ENCODE data around the gene EPHB2. TPM values are rescaled to one million over a fixed set of nuclear protein-coding genes. Genes with fewer than 3 reads are reported as not detected.

Gene EPHB2
- total RNA-seq, 2 experiments from 2014 or later, result 0.13 TPM; not detected in 1

DNA sequence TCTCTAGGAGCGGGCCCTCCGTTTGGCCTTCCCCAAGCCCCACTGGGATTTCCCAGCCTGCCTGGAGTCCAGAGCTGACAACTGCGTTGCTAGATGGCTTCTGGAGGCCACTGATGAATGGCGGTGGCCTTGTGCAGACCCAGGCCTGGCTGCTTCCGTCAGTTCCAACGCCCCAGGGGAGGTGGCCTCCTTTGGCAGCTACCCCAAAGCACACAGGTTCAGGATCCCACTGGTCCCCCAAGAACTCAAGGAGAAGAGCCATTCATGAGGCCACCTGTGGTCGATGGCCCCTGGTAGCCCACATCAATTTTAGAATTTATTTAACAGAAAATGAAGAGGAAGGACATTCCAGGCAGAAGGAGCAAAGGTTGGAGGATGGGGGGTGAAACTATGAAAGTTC, 176.9 kb downstream of the EPHB2 start:
- Mint-ChIP-seq H3K27ac (no peak overlapping the region), H3K27me3 (peaks cover 5% of the 10 kb centered on the region), H3K4me3 (no peak overlapping the region), H3K4me1 (ENCODE audit: low read depth) (peaks cover 9% of the 10 kb centered on the region), H3K36me3 (ENCODE audit: low read depth) (no peaks in the 10 kb centered on the region), H3K9me3 (no peaks in the 10 kb centered on the region)
- intact Hi-C loops (cut with micrococcal nuclease), result no loop called here
- ChIA-PET CTCF (interaction anchor here (1.5 to 2.2 kb wide), 2 partner anchors 10 to 182 kb away, joined by 4 to 17 read pairs; no protein-coding TSS in a partner anchor), POLR2A (no interaction called here)
- TF ChIP-seq, protein P1, sequence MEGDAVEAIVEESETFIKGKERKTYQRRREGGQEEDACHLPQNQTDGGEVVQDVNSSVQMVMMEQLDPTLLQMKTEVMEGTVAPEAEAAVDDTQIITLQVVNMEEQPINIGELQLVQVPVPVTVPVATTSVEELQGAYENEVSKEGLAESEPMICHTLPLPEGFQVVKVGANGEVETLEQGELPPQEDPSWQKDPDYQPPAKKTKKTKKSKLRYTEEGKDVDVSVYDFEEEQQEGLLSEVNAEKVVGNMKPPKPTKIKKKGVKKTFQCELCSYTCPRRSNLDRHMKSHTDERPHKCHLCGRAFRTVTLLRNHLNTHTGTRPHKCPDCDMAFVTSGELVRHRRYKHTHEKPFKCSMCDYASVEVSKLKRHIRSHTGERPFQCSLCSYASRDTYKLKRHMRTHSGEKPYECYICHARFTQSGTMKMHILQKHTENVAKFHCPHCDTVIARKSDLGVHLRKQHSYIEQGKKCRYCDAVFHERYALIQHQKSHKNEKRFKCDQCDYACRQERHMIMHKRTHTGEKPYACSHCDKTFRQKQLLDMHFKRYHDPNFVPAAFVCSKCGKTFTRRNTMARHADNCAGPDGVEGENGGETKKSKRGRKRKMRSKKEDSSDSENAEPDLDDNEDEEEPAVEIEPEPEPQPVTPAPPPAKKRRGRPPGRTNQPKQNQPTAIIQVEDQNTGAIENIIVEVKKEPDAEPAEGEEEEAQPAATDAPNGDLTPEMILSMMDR (IDR thresholded peaks at IDR 0.05), result no peak
- no peak for DNase-seq
- ATAC-seq, result no peak

DNA sequence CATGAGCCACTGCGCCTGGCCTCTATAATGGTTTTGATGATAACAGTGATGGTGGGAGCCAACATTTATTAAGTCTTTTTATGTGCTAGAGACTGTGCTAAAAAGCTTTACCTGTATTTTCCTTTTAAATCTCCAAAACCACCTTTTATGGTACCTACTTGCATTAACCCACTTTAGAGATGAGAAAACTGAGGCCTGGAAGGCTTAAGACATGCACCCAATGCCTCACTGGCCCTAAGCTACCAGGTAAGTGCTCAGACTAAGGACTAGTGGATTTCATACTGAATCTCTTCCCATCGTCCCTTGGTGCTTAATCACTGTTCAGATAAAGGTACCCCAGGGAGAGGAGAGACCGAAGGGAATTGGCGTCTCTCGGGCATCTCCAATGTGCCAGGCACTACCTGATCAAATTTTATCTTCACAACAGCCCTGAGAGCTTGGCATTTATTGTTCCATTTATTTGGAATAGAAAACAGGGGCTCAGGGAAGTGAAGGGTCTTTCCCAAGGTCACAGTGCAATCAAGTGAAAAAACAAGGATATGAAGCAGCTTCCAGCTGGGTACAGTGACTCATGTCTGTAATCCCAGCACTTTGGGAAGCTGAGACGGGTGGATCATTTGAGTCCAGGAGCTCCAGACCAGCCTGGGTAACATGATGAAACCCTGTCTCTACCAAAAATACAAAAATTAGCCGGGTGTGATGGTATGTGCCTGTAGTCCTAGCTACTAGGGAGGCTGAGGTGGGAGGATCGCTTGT, 177.9 kb downstream of the EPHB2 start:
- intact Hi-C loops (cut with micrococcal nuclease), result no loop called here
- no peak for DNase-seq
- CTCF ChIA-PET, result interaction anchor here (0.8 to 2.2 kb wide), 11 partner anchors 11 to 343 kb away, joined by 3 to 17 read pairs (median 3); no protein-coding TSS in a partner anchor
- TF ChIP-seq, protein P1 (IDR thresholded peaks at IDR 0.05), result no peak
- H3K36me3 Mint-ChIP-seq (ENCODE audit: low read depth), result no peaks in the 10 kb centered on the region
- no peak overlapping the region for H3K4me3 Mint-ChIP-seq
- no peak for ATAC-seq
- H3K9me3 Mint-ChIP-seq, result no peaks in the 10 kb centered on the region
- H3K4me1 Mint-ChIP-seq (ENCODE audit: low read depth), result peaks cover 9% of the 10 kb centered on the region
- H3K27me3 Mint-ChIP-seq, result peaks cover 5% of the 10 kb centered on the region
- H3K27ac Mint-ChIP-seq, result no peak overlapping the region
- POLR2A ChIA-PET, result no interaction called here

DNA sequence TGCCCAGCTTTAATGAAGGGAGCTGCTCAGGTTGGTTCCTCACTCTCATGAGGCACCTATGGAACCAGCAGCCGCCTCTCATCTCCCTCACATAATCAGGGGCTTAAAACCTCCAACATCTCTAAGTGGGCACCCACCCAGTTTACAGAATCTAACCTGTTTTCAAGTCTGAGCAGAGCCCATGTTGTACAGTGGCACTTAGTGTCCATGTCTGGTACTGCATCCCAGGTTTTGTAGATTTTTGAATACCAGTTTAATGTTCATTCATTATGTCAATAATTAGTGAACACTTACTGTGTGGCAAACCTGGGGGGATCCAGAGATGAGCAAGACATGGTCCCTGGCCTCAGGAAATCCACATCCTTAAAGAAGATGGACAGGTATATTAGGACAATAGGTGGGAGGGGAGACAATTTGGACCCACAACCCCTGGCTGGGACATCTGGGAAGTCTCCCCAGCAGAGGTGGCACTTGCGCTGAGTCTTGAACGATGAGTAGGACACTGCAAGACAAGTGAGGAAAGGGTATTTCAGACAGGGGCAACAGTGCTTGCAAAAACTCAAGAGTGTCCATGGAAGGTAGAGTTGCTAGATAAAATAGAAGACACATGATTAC, 178.7 kb downstream of the EPHB2 start:
- Mint-ChIP-seq H3K27ac (no peak overlapping the region), H3K27me3 (peaks cover 5% of the 10 kb centered on the region), H3K36me3 (ENCODE audit: low read depth) (no peaks in the 10 kb centered on the region), H3K4me3 (no peak overlapping the region), H3K4me1 (ENCODE audit: low read depth) (peaks cover 9% of the 10 kb centered on the region), H3K9me3 (no peaks in the 10 kb centered on the region)
- ATAC-seq, result peak; percentile 69
- TF ChIP-seq, protein P1 (IDR thresholded peaks at IDR 0.05), result peak; percentile 67
- CTCF ChIA-PET, result interaction anchor here (0.9 to 2.2 kb wide), 10 partner anchors 11 to 213 kb away, joined by 3 to 17 read pairs (median 4); no protein-coding TSS in a partner anchor
- peak; percentile 37 for DNase-seq
- intact Hi-C loops (cut with micrococcal nuclease), result no loop called here
- POLR2A ChIA-PET, result no interaction called here

DNA sequence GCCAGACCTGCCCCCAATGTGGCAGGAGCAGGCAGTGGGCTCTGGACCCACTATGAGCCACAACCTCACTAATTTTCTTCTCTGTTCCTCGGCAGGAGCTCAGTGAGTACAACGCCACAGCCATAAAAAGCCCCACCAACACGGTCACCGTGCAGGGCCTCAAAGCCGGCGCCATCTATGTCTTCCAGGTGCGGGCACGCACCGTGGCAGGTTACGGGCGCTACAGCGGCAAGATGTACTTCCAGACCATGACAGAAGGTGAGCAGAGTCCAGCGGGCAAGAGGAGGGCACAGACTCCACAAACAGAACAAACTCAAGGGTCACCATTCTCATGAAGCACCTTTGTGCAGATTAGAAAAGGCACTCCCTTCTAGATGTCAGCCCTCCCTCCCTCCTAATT, 182.2 kb downstream of the EPHB2 start:
- Mint-ChIP-seq H3K27me3 (peaks cover 2% of the 10 kb centered on the region), H3K36me3 (ENCODE audit: low read depth) (no peaks in the 10 kb centered on the region), H3K4me1 (ENCODE audit: low read depth) (no peaks in the 10 kb centered on the region), H3K27ac (no peak overlapping the region), H3K4me3 (no peak overlapping the region), H3K9me3 (no peaks in the 10 kb centered on the region)
- TF ChIP-seq, protein P1 (IDR thresholded peaks at IDR 0.05), result no peak
- ChIA-PET CTCF (no interaction called here), POLR2A (no interaction called here)
- intact Hi-C loops (cut with micrococcal nuclease), result no loop called here
- ATAC-seq (no peak), DNase-seq (no peak)

DNA sequence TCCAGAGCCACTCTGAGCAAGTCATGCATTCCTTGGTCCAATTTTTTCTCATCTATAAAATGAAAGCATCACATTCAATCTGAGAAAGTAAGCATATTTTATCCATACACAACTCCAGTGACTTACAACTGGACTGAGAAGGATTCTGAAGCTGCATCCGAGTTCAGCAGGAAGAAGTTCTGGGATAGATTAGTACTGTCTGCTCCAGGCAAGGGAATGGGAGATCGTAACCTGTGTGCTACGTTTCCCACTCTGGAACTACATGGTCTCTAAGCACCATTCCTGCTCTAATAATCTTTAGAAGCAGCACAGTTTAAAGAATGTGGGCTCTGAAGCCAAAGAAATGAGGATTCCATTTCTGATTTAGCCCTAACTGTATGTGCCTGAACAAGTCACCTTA, 182.7 kb downstream of the EPHB2 start:
- POLR2A ChIA-PET, result no interaction called here
- Mint-ChIP-seq H3K27ac (no peak overlapping the region), H3K4me3 (no peak overlapping the region), H3K27me3 (peaks cover 5% of the 10 kb centered on the region), H3K4me1 (ENCODE audit: low read depth) (no peaks in the 10 kb centered on the region), H3K36me3 (ENCODE audit: low read depth) (no peaks in the 10 kb centered on the region), H3K9me3 (no peaks in the 10 kb centered on the region)
- DNase-seq (no peak), ATAC-seq (no peak)
- TF ChIP-seq, protein P1 (IDR thresholded peaks at IDR 0.05), result no peak
- intact Hi-C loops (cut with micrococcal nuclease), result no loop called here
- CTCF ChIA-PET, result no interaction called here

Measured in activated CD8-positive, alpha-beta T cell treated with anti-CD3 and anti-CD28 coated beads for 36 hours (primary cell).